Transverse colon (tissue), 3 donors: Measurements from ENCODE around the gene SELENOO.

Experiments
- CTCF ChIP-seq, 5 experiments: fragments of 200-600 bp in 3 of 5; fragments of 450-650 bp in 2 of 5; sonication (generic) in 3 of 5; IDR thresholded peaks; 1 replicate in 2 of 5; 2 replicates in 3 of 5; pipeline ENCODE4 v1.5.1; 2016 to 2017; ENCODE audit warnings: antibody characterized with exemption in 5 of 5, inconsistent platforms in 3 of 5, mild to moderate bottlenecking in 2 of 5, moderate library complexity in 1 of 5
- EP300 ChIP-seq: sonication (generic); formaldehyde crosslinking; IDR thresholded peaks from one replicate; pipeline ENCODE4 v1.6.1; 2017; ENCODE audit warnings: antibody characterized with exemption, low read depth
- POLR2A ChIP-seq: fragments of 450-650 bp; IDR thresholded peaks from one replicate; pipeline ENCODE4 v1.6.1; 2016; ENCODE audit warnings: antibody characterized with exemption, mild to moderate bottlenecking, moderate library complexity

GRCh38 chr22:50176850-50177536, 23.8 kb upstream of the SELENOO start:
- no peak for TF ChIP-seq POLR2A
- no peak for TF ChIP-seq EP300
- TF ChIP-seq CTCF (IDR thresholded peaks at IDR 0.05): no peak
